Endothelial cell of umbilical vein (primary cell): Measurements from ENCODE around the gene SIX6. TPM values are rescaled to one million over a fixed set of nuclear protein-coding genes. Genes with fewer than 3 reads are reported as not detected.

Experiments
- BruUV-seq: library from RNA; stranded (reverse); fragments of 400-500 nt; replicated peaks from 2 replicates; lab custom pipeline; 2021; lab: Mats Ljungman, UMichigan
- CTCF ChIA-PET: fragments of 300-600, 350-600 bp; sonication (Branson Sonifier 250); formaldehyde crosslinking; loops from one replicate; lab custom pipeline; 2021; ENCODE audit warnings: antibody characterized with exemption, inconsistent platforms; lab: Charles Lee
- POLR2A ChIA-PET: fragments of 300-600, 350-600 bp; sonication (Branson Sonifier 250); formaldehyde crosslinking; loops from one replicate; lab custom pipeline; 2021; ENCODE audit warnings: antibody characterized with exemption, inconsistent platforms; lab: Charles Lee
- DNase-seq: peaks from one replicate; pipeline ENCODE4 v3.0.0-alpha.2; 2011; ENCODE audit warnings: low read depth, low spot score
- FAIRE-seq: peaks from 2 replicates; lab custom pipeline; 2011; peaks lifted over from hg19 to GRCh38; lab: Jason Lieb, UNC
- H2AFZ ChIP-seq: 2 replicates; pipeline ENCODE4 v1.6.0; 2012; ENCODE audit warnings: low read depth, low read length, control low read depth, inconsistent platforms
- H3K27ac ChIP-seq: 2 replicates; pipeline ENCODE4 v1.5.1; 2011; ENCODE audit warnings: low read depth, mild to moderate bottlenecking, control low read depth, low read length, moderate library complexity; ENCODE audit not compliant: insufficient read depth
- H3K27me3 ChIP-seq, 2 experiments: 2 replicates each; pipeline versions ENCODE4 v1.6.0 to v1.6.1; 2011; ENCODE audit warnings: low read length in 2 of 2, mixed read lengths in 1 of 2; ENCODE audit not compliant: control insufficient read depth in 2 of 2, insufficient read depth in 2 of 2
- H3K36me3 ChIP-seq, 2 experiments: 2 replicates in 1 of 2; 3 replicates in 1 of 2; pipeline ENCODE4 v1.5.1; 2011; ENCODE audit warnings: low read length in 2 of 2, mild to moderate bottlenecking in 1 of 2, moderate library complexity in 1 of 2; ENCODE audit not compliant: control insufficient read depth in 2 of 2, insufficient read depth in 2 of 2; ENCODE audit errors: extremely low read depth in 1 of 2
- H3K4me1 ChIP-seq: 3 replicates; pipeline ENCODE4 v1.5.1; 2011; ENCODE audit warnings: mild to moderate bottlenecking, low read length; ENCODE audit not compliant: control insufficient read depth, insufficient read depth; ENCODE audit errors: extremely low read depth
- H3K4me2 ChIP-seq: 2 replicates; pipeline ENCODE4 v1.6.1; 2011; ENCODE audit warnings: low read length, control low read depth, mixed read lengths; ENCODE audit not compliant: insufficient read depth
- H3K4me3 ChIP-seq, 3 experiments: fragments of 200-600 bp in 1 of 3; sonication (generic), shearing (Covaris generic) in 1 of 3; replicated peaks in 1 of 3; 2 replicates each; pipeline ENCODE4 v1.5.1; 2011 to 2016; ENCODE audit warnings: control low read depth in 3 of 3, low read length in 3 of 3, mild to moderate bottlenecking in 2 of 3, inconsistent platforms in 1 of 3, low read depth in 1 of 3, moderate library complexity in 1 of 3; ENCODE audit not compliant: insufficient read depth in 1 of 3
- H3K79me2 ChIP-seq: 2 replicates; pipeline ENCODE4 v1.6.0; 2012; ENCODE audit warnings: low read length, inconsistent platforms; ENCODE audit not compliant: control insufficient read depth, insufficient read depth
- H3K9ac ChIP-seq: replicated peaks from 2 replicates; pipeline ENCODE3; 2011; ENCODE audit warnings: low read length, control low read depth; ENCODE audit not compliant: insufficient read depth; ENCODE audit errors: extremely low read depth
- H3K9me1 ChIP-seq: replicated peaks from 3 replicates; pipeline ENCODE4 v1.6.0; 2011; ENCODE audit warnings: mild to moderate bottlenecking, low read length; ENCODE audit not compliant: control insufficient read depth, insufficient read depth; ENCODE audit errors: extremely low read depth
- H3K9me3 ChIP-seq: replicated peaks from 2 replicates; pipeline ENCODE4 v1.5.1; 2012; ENCODE audit warnings: low read length, inconsistent platforms; ENCODE audit not compliant: control insufficient read depth, insufficient read depth
- H4K20me1 ChIP-seq: replicated peaks from 2 replicates; pipeline ENCODE3; 2011; ENCODE audit warnings: mild to moderate bottlenecking, low read length; ENCODE audit not compliant: control insufficient read depth, insufficient read depth; ENCODE audit errors: extremely low read depth
- GATA2 ChIP-seq: IDR thresholded peaks from 2 replicates; pipeline ENCODE4 v1.7.0; 2011; ENCODE audit warnings: low read depth, mild to moderate bottlenecking, moderate library complexity, mixed read lengths, low read length; ENCODE audit not compliant: insufficient read length, insufficient read depth
- dilution Hi-C: fragments of 300-500 bp; cut with MboI; formaldehyde crosslinking; loops from one replicate; pipeline ENCODE4 v1.15.0; 2019; ENCODE audit warnings: low sequenced_read_pairs; ENCODE audit not compliant: extremely low pct_ligation_motif_present
- intact Hi-C: fragments of 100-400 bp; cut with micrococcal nuclease; formaldehyde crosslinking; loops from one replicate; pipeline ENCODE4 v1.10.0; 2022
- polyA plus RNA-seq, 4 experiments: library from polyadenylated mRNA; depleted of rRNA in 3 of 4; stranded (reverse) in 3 of 4; unstranded in 1 of 4; fragments of >200 nt; gene quantifications; 2 replicates each; pipeline versions ENCODE4 v1.2.1 to v1.2.3, GENCODE V29; 2011 to 2012; ENCODE audit warnings: missing spikeins in 1 of 4
- small RNA-seq: library from RNA; depleted of rRNA; stranded (forward); fragments of <200 nt; gene quantifications from one replicate; pipeline ENCODE3, GENCODE V24; 2012; ENCODE audit warnings: low replicate concordance, low read depth; ENCODE audit not compliant: insufficient read depth, insufficient read length
- total RNA-seq: library from RNA; stranded (reverse); gene quantifications from 2 replicates; pipeline ENCODE4 v1.2.3, GENCODE V29; 2021
- TF ChIP-seq, protein P1 (sequence below), 2 donors: IDR thresholded peaks; 1 replicate in 1 of 2; 2 replicates in 1 of 2; pipeline ENCODE4 v1.5.1; 2011; ENCODE audit warnings: low read length in 2 of 2, mild to moderate bottlenecking in 2 of 2, moderate library complexity in 2 of 2, control low read depth in 1 of 2, inconsistent platforms in 1 of 2, low read depth in 1 of 2; ENCODE audit not compliant: insufficient read depth in 1 of 2; ENCODE audit errors: extremely low read depth in 1 of 2

The SIX6 gene
- total and polyA plus RNA-seq, 2 donors (not counting 3 experiments of a cell fraction or from before 2014, with no cell fraction given): not detected

DNA sequence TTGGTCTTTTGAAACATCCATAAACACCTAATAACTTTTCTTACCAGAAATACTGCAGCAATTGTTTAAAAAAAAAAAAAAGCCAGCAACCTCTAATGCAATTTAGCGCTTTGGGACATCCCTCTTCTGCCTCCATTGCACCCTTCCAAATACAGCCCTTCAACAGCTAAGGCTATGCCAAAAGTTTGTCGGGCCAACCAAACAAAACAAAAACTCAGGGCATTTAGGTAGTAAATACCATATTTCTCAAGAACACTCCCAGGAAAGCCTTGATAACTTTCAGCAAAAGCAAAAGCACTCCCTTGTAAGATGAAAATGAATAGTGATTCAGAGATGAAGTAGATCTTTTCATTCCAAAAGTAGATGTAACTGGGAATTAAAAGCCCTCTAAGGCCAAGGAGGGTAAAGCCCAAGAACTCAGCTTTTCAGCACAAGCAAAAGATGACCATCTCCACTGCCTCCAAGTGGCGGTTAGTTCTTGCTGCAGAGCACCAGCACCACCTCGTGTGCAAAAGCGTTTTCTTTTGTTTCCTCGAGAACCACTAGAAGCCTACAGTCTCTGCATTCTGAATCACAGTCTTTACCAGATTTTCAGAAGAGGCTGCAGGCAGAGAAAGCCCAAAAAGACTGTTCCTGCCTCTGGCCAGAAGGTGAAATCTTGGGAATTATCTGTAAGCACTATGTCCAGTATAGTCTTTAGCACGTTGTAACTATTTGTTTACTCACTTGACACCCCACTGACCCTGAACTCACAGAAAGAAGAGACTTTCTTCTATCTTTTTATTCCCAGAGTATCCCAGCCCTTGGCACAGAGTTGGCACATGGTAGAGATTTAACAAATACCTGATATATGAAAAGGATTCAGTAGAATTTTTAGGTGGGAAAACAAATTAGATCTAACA, 53.1 kb downstream of the SIX6 start:
- FAIRE-seq (peak; percentile 77), DNase-seq (peak; percentile 59)
- Histone ChIP-seq H3K9ac (no peak overlapping the region), H3K9me3 (no peaks in the 10 kb centered on the region), H3K27me3 (peaks cover 0 to 8% of the 10 kb centered on the region in 2 experiments), H3K79me2 (no peaks in the 10 kb centered on the region), H3K9me1 (no peaks in the 10 kb centered on the region), H4K20me1 (no peaks in the 10 kb centered on the region), H3K27ac (no peak overlapping the region), H2AFZ (no peak overlapping the region), H3K36me3 (no peaks in the 10 kb centered on the region), H3K4me3 (no peak overlapping the region), H3K4me1 (no peaks in the 10 kb centered on the region), H3K4me2 (no peak overlapping the region)
- no peak for TF ChIP-seq GATA2
- TF ChIP-seq, protein P1, sequence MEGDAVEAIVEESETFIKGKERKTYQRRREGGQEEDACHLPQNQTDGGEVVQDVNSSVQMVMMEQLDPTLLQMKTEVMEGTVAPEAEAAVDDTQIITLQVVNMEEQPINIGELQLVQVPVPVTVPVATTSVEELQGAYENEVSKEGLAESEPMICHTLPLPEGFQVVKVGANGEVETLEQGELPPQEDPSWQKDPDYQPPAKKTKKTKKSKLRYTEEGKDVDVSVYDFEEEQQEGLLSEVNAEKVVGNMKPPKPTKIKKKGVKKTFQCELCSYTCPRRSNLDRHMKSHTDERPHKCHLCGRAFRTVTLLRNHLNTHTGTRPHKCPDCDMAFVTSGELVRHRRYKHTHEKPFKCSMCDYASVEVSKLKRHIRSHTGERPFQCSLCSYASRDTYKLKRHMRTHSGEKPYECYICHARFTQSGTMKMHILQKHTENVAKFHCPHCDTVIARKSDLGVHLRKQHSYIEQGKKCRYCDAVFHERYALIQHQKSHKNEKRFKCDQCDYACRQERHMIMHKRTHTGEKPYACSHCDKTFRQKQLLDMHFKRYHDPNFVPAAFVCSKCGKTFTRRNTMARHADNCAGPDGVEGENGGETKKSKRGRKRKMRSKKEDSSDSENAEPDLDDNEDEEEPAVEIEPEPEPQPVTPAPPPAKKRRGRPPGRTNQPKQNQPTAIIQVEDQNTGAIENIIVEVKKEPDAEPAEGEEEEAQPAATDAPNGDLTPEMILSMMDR (IDR thresholded peaks at IDR 0.05; ENCODE audit: extremely low read depth in 1 of 2, insufficient read depth in 1 of 2, low read depth in 1 of 2, low read length in 2 of 2): peak; percentile 45 to 70
- dilution Hi-C loops: no loop called here
- CTCF ChIA-PET: interaction anchor here (0.6 to 5.6 kb wide), 24 partner anchors 8 to 691 kb away, joined by 3 to 95 read pairs (median 4); no protein-coding TSS in a partner anchor
- BruUV-seq: no TSS peak
- POLR2A ChIA-PET: no interaction called here
- intact Hi-C loops: loop anchor here (1.0 to 5.0 kb wide), 4 partner anchors 212 to 690 kb away; no protein-coding TSS in a partner anchor

Small RNAs within 50 kb of the gene (small RNA-seq; reads per million reads assigned to genes)
- not detected for gene AL049874.4

Other genes with a start within 250 kb of the SIX6 start
- not detected in 2 replicates for gene C14orf39, start 23.1 kb upstream of the SIX6 start, total RNA-seq
- gene C14orf39, start 23.1 kb upstream of the SIX6 start, polyA plus RNA-seq: not detected in 2 replicates
- gene SIX1, start 140.3 kb downstream of the SIX6 start, total RNA-seq: 0.40 and 0.55 TPM in 2 replicates
- 0.55 and 0.57 TPM in 2 replicates for gene SIX1, start 140.3 kb downstream of the SIX6 start, polyA plus RNA-seq
- 4.7 and 7.5 TPM in 2 replicates for gene SIX4, start 215.2 kb downstream of the SIX6 start, total RNA-seq
- gene SIX4, start 215.2 kb downstream of the SIX6 start, polyA plus RNA-seq: 1.8 and 2.1 TPM in 2 replicates
- 55.7 and 58.0 TPM in 2 replicates for gene MNAT1, start 225.6 kb downstream of the SIX6 start, total RNA-seq
- 32.9 and 35.7 TPM in 2 replicates for gene MNAT1, start 225.6 kb downstream of the SIX6 start, polyA plus RNA-seq